Measurements from ENCODE around the gene RTL1.

- no peak for TF ChIP-seq CTCF (conservative IDR thresholded peaks at IDR 0.05 in 1 of 2, IDR thresholded peaks at IDR 0.05 in 1 of 2; ENCODE audit: low read depth in 1 of 2, low read length in 2 of 2)
- no peak for TF ChIP-seq EZH2 (IDR thresholded peaks at IDR 0.05; ENCODE audit: low read length, missing control alignments)
These were observed 68.6 kb downstream of the RTL1 start for GRCh38 chr14:100834794-100835547.

All from fibroblast of lung (primary cell).